ENCODE data around the gene CELA2B.
"Not testable (repeated sequence)": the region's sequence is repeated elsewhere in the genome, so short reads cannot be mapped to it uniquely, and the experiment has no call there.

The CELA2B gene

GRCh38 chr1:15459771-15460707, 15.9 kb upstream of the CELA2B start:
- no peak for TF ChIP-seq CTCF (IDR thresholded peaks at IDR 0.05; ENCODE audit: control insufficient read depth, extremely low read depth, insufficient read depth)
- DNase-seq (ENCODE audit: low read depth), result no peak
- H3K4me3 ChIP-seq (ENCODE audit: low read depth, low read length), result no peak overlapping the region

- no peak for DNase-seq (ENCODE audit: low read depth)
- no peak for TF ChIP-seq CTCF (IDR thresholded peaks at IDR 0.05; ENCODE audit: control insufficient read depth, extremely low read depth, insufficient read depth)
- H3K4me3 ChIP-seq (ENCODE audit: low read depth, low read length), result no peak overlapping the region
These were observed 15.2 kb upstream of the CELA2B start for GRCh38 chr1:15460708-15461095.

DNA sequence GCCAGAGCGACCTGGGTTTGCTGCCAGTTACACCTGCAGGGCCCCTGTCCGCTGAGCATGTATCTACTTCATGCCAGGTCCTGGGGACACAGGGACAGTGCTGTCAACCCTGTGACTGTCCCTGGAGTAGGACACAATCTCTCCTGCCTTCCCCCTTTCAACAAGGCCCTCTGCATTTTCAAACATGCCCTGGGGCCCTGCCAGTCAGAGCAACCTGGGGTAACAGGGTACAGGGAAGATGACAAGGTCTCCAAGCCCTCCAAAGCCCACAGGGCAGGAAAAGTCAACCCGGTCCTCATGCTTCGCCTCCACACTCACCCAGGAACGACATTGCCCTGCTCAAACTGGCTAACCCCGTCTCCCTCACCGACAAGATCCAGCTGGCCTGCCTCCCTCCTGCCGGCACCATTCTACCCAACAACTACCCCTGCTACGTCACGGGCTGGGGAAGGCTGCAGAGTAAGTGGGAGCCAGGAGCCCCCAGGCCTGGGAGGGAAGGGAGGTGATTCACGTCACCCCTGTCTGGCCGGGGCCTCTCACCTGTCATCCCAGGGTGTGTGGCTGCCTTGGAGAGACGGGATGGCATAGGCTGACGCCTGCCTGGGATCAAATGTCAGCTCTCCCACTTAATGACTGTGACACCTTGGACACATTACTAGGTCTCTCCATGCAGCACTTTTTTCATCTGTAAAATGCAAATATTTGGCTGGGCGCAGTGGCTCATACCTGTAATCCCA, 12.7 kb upstream of the CELA2B start:
- not testable (repeated sequence) for DNase-seq (ENCODE audit: low read depth)

DNA sequence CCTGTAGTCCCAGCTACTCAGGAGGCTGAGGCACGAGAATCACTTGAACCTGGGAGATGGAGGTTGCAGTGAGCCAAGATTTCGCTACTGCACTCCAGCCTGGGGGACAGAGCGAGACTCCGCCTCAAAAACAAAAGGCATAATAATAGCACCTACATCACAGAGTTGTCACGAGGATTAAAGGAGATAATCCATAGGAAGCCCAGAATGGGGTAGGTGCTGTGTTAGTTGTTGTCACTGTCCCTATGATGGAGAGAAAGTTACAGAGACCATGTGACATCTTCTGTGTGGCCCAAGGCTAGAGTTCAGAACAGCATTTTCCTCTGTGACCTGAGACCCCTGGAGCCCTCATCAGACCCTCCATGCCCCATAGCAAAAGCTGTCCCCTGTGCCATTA, 12.0 kb upstream of the CELA2B start:
- not testable (repeated sequence) for DNase-seq (ENCODE audit: low read depth); H3K4me3 ChIP-seq (ENCODE audit: low read depth, low read length)

More for the DNA sequence above, 12.7 kb upstream of the CELA2B start:
- not testable (repeated sequence) for H3K4me3 ChIP-seq (ENCODE audit: low read depth, low read length)

GRCh38 chr1:15465674-15466073, 10.2 kb upstream of the CELA2B start:
- H3K4me3 ChIP-seq (ENCODE audit: low read depth, low read length), result no peak overlapping the region
- DNase-seq (ENCODE audit: low read depth), result no peak
- TF ChIP-seq CTCF (IDR thresholded peaks at IDR 0.05; ENCODE audit: control insufficient read depth, extremely low read depth, insufficient read depth), result no peak

GRCh38 chr1:15466955-15467625, 8.8 kb upstream of the CELA2B start:
- not testable (repeated sequence) for H3K4me3 ChIP-seq (ENCODE audit: low read depth, low read length); DNase-seq (ENCODE audit: low read depth)

DNA sequence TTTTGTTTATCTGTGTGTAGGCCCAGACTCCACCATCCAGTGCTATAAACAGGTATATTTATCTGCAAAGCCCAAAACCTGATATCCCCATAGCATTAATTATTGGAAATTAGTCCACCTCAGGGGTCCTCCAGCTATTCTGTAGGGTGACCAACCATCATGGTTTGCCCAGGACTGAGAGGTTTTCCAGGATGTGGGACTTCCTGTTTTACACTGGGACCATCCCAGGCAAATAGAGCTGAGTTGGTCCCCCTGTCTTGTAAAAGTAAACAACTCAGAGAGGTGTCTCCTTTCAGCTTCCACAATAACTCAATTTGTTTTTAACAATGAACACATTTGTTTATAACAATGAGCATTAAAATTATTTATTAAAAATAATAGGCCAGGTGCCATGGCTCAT, 7.8 kb upstream of the CELA2B start:
- TF ChIP-seq CTCF (IDR thresholded peaks at IDR 0.05; ENCODE audit: control insufficient read depth, extremely low read depth, insufficient read depth), result no peak
- H3K4me3 ChIP-seq (ENCODE audit: low read depth, low read length), result no peak overlapping the region
- no peak for DNase-seq (ENCODE audit: low read depth)

DNA sequence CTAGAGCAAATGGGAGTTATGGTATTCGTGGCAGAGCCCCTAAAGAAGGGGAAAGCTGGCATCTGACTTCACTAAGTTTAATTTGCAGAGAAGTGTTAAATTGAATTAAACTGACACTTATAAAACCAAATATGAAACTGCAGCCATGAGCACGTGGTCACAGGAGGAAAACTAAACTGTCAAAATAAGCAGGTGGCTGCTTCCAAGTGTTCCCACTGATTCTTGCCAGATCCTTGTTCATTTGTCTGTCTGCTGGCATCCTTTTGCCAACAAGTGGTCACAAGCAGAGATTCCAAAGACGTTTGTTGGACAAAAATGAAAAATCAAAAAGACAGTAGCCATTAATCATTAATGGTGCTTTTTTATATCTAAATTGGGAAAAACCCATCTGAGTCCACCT, 6.5 kb upstream of the CELA2B start:
- no peak for TF ChIP-seq CTCF (IDR thresholded peaks at IDR 0.05; ENCODE audit: control insufficient read depth, extremely low read depth, insufficient read depth)
- no peak for DNase-seq (ENCODE audit: low read depth)
- H3K4me3 ChIP-seq (ENCODE audit: low read depth, low read length), result no peak overlapping the region

GRCh38 chr1:15469821-15470448, 6.0 kb upstream of the CELA2B start:
- not testable (repeated sequence) for DNase-seq (ENCODE audit: low read depth); H3K4me3 ChIP-seq (ENCODE audit: low read depth, low read length)

GRCh38 chr1:15471067-15471466, 4.8 kb upstream of the CELA2B start:
- DNase-seq (ENCODE audit: low read depth); H3K4me3 ChIP-seq (ENCODE audit: low read depth, low read length): not testable (repeated sequence)

- not testable (repeated sequence) for DNase-seq (ENCODE audit: low read depth); H3K4me3 ChIP-seq (ENCODE audit: low read depth, low read length)
These were observed 4.2 kb upstream of the CELA2B start for GRCh38 chr1:15471723-15472122.

Data from LNCaP clone FGC (cell line).